CD4-positive, alpha-beta T cell treated with Interleukin-15 for 1 hour (primary cell): ENCODE measurements around the gene CTSA.
"Not testable (repeated sequence)": the region's sequence is repeated elsewhere in the genome, so short reads cannot be mapped to it uniquely, and the experiment has no call there.

Experiments
- DNase-seq: peaks from one replicate; pipeline ENCODE4 v3.0.0-alpha.2; 2020

The CTSA gene

GRCh38 chr20:45897289-45897688, 6.2 kb downstream of the CTSA start:
- DNase-seq: no peak

GRCh38 chr20:45897692-45898091, 6.6 kb downstream of the CTSA start:
- no peak for DNase-seq

- DNase-seq: no peak
Observed at GRCh38 chr20:45898285-45898684, 7.2 kb downstream of the CTSA start.

GRCh38 chr20:45899046-45899835, 8.1 kb downstream of the CTSA start:
- no peak for DNase-seq

- DNase-seq: not testable (repeated sequence)
Observed at GRCh38 chr20:45901332-45901731, 10.2 kb downstream of the CTSA start.

GRCh38 chr20:45902199-45902701, 11.1 kb downstream of the CTSA start:
- DNase-seq: no peak

GRCh38 chr20:45904583-45905504, 13.7 kb downstream of the CTSA start:
- no peak for DNase-seq

GRCh38 chr20:45905505-45906079, 14.5 kb downstream of the CTSA start:
- DNase-seq: no peak

- no peak for DNase-seq
Observed at GRCh38 chr20:45907219-45907948, 16.2 kb downstream of the CTSA start.

- DNase-seq: no peak
Observed at GRCh38 chr20:45908084-45908483, 16.9 kb downstream of the CTSA start.

GRCh38 chr20:45909336-45909808, 18.2 kb downstream of the CTSA start:
- no peak for DNase-seq

GRCh38 chr20:45909817-45910669, 18.9 kb downstream of the CTSA start:
- no peak for DNase-seq

GRCh38 chr20:45910670-45911485, 19.7 kb downstream of the CTSA start:
- peak; percentile 96 for DNase-seq

- peak; percentile 33 for DNase-seq
Observed at GRCh38 chr20:45911486-45912343, 20.6 kb downstream of the CTSA start, which contains the start of gene PLTP. Gene PLTP, minus strand, starts transcription at chr20:45912155. Its CDS starts 703 bp downstream, at chr20:45911452.

GRCh38 chr20:45912344-45912682, 21.2 kb downstream of the CTSA start:
- DNase-seq: no peak

- no peak for DNase-seq
Observed at GRCh38 chr20:45913116-45913515, 22.0 kb downstream of the CTSA start.

- no peak for DNase-seq
Observed at GRCh38 chr20:45917790-45918141, 26.6 kb downstream of the CTSA start.

GRCh38 chr20:45918182-45918737, 27.1 kb downstream of the CTSA start:
- DNase-seq: no peak
